ENCODE results near the gene ZBED5.
"Not testable (repeated sequence)": the region's sequence is repeated elsewhere in the genome, so short reads cannot be mapped to it uniquely, and the experiment has no call there.

ZBED5 gene

DNA sequence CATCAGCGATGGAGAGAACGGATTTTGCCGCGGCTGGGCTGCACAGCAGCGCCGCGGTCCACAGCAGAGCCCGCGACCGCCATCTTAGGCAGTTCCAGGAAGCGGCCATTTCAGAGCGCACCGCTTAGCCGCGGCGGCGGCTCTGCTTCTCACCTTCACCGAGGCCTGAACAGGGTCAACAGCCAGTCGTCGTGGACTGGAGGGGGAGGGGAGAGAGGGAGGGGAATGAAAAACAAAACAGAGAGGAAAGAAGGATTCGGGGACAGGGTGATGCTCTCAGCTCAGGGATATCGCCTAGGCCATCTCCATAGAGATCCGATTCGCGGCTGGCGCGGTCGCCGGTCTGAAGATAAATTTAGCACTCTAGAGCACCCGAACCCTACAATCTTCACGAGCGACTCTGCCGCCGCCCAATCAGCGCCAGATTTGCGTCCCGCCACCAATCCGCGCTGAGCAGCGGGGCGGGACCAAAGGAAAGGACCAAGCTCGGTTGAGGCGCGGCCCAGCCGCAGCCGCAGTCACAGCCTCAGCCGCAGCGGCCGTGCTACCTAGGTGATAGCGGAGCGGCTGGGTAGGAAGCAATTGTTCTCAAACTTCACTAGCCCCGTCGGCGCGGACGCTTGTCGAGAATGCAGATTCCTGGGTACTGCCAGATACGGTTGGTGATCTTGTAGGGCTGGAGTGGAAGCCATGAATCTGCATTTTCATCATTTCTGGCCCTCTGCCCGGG is at the start of gene ZBED5:
ZBED5 (minus strand) TSS at position 345 of the 730 bp plus-strand sequence. CDS start 3,108 bp downstream, outside the sequence.
- peak; percentile 97 for DNase-seq (ENCODE audit: low spot score)

GRCh38 chr11:10906521-10906920 is 48.7 kb upstream of the ZBED5 start:
- DNase-seq (ENCODE audit: low spot score), result no peak

DNA sequence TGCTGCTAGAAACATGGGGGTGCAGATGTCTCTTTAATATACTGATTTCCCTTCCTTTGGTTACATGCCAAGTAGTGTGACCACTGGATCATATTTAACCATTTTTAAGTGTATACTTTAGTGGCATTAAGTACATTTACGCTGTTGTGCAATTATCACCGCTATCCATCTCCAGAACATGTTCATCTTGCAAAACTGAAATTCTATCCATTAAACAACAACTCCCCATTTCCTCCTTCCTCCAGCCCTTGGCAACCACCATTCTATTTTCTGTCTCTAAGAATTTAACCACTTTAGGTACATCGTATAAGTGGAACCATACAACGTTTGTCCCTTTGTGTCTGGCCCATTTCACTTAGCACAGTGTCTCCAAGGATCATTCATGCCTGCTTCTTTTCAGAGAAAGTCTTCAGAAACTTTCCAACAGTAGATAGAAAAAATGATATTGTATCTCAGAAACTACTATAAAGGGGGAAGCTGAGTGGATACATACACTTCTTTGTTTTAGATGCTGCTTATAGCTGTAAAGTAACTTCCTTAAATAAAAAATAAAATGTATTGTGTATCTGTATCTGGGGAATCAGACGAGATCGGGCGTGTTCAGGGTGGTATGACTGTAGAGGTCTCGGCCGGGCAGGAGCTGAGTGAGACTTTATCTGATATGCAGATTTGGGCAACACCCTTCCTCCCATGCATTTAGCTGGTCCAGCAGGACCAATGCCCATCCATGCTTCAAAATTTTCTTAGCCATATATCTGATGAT is 44.6 kb upstream of the ZBED5 start:
- no peak for DNase-seq (ENCODE audit: low spot score)

DNA sequence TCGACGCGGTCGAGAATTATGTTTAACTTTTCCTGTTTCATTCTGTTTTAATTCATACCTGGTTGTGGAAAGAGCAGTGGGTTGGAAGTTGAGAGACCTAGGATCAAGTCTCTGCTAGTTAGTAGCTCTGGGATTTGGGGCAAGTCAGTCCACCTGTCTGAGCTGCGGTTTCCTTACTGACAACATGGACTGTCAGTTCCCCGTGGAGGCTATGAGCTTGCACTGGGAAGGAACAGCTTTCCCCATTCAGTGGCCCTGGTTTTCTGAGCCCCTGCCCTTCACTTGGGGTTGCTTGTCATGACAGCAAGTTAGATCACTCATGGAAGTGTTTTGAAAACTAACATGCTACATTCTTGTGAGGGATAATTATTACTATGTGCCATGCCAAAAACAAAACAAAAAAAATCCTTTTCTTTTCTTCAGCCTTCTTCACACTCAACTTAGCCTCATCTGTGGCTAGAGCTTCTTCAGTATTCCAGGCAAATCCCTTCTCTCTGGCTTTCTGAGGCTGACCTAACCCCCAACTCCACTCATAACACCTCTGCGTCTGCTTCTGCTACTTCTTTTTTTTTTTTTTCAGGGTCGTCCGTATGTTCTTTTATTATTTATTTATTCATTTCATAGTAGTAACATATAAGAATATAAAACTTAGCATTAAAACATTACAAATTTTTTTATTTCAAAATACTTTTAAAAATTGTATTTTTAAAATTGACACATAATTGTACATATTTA is 43.0 kb upstream of the ZBED5 start:
- peak; percentile 20 for DNase-seq (ENCODE audit: low spot score)

DNA sequence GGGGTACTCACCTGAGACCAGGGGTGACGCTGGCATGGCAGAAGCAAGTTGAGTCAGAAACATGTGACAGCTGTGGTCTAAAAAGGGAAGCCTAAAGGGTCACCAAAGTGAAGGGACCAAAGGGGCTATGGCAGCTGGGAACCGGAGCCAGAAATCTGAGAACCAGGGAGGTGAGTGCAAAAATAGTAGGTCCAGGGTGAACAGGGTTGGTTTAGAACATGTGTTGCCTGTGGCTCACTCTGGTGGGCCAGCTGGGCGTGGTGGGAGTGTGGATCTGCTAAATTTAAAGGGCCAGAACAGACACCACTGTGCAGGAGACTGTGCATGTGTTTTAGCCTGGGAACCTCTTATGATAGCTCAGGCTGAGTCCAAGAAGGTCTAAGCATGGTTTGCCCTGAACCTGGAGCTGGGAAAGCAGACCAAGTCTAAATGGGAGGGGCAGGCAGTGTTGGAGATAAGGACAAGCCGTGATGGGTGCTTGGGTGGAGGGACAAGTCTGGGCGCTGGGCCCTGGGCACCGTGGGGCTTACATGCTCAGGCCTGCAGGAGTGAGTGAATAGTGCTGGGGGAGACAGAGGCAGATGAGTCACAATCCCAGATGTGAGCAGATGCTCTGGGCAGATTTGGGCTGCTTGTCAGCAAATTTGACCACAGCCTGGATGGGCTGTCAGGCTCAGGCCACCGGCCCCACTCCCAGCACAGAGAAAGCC is 41.4 kb upstream of the ZBED5 start:
- DNase-seq (ENCODE audit: low spot score), result no peak

DNA sequence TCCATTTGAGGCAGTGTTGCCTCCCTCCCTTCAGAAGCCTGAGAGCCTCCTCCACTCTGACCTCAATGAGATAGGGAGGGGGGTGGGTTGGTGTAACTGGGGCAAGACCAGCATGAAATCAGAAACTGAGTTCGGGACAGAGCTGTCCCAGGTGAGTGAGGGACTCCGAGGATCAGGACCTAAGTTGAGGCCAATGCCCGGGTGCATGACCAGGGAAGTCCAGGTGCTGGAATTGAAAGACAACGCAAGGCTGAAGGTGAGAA is 40.8 kb upstream of the ZBED5 start:
- no peak for DNase-seq (ENCODE audit: low spot score)

DNA sequence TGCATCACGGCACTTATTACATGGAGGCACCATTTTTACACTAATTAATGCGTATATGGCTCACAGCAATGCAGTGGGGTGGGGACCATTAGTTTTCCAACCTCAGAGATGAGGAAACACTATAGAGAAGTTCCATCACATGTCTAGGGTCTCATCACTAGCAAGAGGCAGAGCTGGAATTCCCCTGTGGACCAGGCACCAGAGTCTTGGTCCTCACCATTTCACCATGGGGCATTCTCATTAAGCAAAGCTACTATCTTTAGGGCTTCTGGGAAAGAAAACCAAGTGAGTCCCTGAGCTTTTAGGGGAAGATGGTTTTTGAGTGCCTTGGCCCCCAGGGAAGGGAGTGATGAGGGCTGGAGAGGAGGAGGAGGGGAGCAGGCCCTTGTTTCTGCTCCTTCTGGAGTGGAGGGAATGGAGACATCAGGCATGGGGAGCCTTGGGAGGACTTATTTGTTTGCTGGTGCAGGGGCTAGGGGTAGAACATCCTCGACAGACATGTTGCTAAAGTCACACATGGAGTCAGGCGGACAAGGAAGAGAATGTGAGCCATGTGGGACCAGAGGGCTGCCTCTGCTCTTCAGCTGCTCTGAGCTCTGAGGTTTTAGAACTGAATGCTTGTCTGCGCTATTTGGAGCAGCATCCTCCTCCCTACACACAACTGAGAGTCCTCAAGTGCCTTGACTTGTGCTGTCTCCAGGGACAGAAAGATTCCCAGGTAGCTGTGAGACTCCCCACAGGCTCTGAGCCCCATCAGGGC is 40.3 kb upstream of the ZBED5 start:
- DNase-seq (ENCODE audit: low spot score), result no peak

DNA sequence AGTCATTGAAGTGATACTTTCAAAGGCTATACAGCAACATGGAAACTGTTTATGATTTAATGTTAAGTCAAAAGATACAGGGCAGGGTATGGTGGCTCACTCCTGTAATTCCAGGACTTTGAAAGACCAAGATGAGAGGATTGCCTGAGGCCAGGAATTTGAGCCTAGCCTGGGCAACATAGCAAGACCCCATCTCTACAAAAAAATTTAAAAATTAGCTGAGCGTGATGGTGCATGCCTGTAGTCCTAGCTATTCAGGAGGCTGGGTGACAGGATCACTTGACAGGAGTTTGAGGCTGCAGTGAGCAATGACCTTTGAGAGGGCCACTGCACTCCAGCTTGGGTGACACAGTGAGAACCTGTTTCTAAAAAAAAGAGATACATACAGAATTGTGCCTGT is 39.3 kb upstream of the ZBED5 start:
- no peak for DNase-seq (ENCODE audit: low spot score)

DNA sequence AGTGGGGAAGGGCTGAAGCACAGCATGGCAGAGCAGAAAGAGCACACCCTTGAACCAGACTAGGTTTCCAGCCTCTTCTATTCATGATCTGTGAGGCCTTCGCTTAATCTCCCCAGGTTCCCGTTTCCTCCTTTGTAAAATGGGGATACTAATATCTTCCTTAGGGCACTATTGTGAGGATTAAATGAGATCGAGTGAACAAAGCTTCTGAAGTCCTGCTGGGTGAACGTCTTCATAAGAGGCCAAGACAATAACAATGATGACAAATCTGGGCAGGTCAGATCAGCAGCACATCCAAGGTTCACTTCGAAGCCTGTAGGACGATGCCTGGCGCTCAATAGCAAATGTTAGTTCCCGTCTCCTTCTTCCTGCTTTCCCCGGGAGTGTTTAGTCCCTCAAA is 38.6 kb upstream of the ZBED5 start:
- DNase-seq (ENCODE audit: low spot score), result no peak

GRCh38 chr11:10895285-10895684 is 37.4 kb upstream of the ZBED5 start:
- DNase-seq (ENCODE audit: low spot score), result no peak

DNA sequence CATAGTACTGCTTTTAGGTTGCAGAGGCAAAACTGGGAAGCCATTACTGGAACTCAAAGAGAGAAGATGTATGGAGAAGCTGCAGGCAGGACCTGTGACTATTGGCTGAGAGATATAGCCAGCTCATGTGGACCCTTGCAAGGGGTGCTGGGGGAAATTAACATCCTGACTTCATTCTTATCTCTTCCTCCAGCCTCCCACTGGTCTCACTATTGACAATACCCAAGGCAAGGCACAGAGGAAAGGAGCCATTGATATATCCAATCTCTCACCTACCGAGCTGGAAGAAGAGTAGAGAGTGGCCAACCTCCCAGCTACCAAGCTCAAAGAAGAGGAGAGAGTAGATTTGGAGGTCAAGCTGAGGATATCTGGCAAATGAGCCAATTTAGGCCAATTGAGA is 36.8 kb upstream of the ZBED5 start:
- DNase-seq (ENCODE audit: low spot score), result no peak

DNA sequence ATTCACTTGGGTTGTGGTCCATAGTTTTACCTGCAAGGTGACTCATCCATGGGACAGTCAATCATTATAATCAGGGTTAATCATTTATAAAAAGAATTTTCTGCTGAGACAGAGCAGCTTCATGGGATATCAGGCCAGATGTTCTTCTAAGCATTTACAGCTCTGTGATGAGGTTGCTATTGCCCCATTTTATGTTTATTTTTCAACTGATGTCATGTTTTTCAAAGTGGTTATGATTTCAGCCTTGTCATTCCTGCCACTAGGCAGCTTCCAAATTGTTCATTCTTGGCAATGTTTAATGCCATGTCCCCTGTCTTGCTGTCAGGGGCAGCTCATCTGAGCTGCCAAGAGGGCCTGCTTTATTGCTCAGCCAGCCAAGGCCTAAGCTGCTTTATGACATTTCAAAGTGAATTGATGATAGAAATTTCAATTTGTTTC is 35.9 kb upstream of the ZBED5 start:
- peak; percentile 73 for DNase-seq (ENCODE audit: low spot score)

DNA sequence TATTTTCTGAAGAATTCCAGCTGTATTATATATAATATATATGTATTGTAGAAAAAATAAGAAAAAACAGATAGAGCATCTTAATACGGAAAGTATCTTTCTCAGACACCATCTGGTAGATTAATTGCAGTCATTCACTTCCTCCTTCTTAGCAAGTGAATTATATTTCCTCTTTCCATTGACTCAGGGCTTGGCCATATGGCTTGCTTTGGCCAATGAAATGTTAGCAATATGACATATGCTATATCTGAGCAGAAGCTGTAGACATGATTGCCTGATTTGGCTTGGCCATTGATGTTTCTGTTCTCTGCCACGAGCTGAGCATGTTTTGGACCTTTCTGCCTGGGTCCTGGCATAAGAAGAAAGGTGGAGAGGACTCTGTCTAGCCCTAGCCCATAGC is 34.4 kb upstream of the ZBED5 start:
- DNase-seq (ENCODE audit: low spot score), result no peak

DNA sequence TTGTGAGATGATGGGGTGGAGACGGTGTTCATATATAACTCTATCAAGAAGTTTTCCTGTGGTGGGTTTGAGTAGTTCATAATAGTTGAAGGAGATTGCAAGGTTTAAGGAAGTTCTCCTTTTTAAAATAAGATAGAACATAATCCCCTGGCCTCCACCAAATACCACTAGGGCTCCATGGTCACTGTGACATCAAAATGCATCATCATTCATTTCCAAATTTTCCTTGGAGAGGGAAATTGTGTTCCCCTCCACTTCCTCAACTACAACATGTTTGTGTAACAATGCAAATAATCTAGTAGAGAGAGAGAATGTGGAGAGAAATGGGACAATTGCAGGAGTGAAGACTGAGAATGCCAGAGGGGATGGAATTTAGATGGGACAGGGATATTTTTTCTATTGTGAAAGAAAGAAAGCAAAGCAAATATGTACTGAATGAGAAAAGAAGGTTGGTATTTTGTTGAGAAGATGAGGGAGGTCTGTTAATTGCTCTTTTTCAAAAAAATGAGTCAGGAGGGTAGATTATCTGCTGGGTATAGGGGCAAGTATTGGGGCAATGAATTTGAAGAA is 33.4 kb upstream of the ZBED5 start:
- DNase-seq (ENCODE audit: low spot score), result no peak

GRCh38 chr11:10890083-10890482 is 32.2 kb upstream of the ZBED5 start:
- not testable (repeated sequence) for DNase-seq (ENCODE audit: low spot score)

GRCh38 chr11:10887307-10887706 is 29.5 kb upstream of the ZBED5 start:
- DNase-seq (ENCODE audit: low spot score), result no peak

GRCh38 chr11:10886652-10887250 is 28.9 kb upstream of the ZBED5 start:
- DNase-seq (ENCODE audit: low spot score), result no peak

DNA sequence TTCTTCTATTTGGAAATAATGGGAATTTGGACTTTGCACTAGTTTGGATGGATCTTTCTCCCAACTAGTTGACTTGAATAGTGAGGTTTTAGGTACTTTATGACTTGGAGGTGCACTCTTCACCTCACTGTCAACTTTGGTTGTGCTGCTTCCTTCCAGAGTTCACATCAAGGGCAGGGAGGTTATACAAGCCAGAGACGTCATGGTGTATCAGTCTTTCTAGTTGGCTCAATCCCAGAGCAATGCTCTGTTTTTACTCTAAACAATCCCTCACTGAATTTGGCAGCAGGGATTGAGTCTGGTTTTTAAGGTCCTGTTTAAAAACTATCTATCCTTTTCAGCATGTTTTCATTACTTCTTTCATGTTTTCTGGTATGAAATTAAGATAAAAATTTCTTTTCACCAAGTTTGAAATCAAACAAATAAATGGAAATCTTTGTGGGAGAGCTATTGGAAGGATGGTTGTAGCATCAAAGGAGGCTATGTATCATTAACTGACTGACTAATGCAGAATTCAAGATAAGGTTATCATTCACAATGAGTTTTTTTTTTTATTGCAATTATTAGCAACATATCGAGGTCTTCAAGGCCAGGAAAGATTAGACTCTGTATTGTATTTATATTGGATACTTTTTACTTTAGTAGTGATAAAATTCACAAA is 28.0 kb upstream of the ZBED5 start:
- DNase-seq (ENCODE audit: low spot score), result no peak

- DNase-seq (ENCODE audit: low spot score), result not testable (repeated sequence)
Measured at GRCh38 chr11:10884292-10884691, 26.4 kb upstream of the ZBED5 start.

GRCh38 chr11:10881892-10882291 is 24.0 kb upstream of the ZBED5 start:
- peak; percentile 27 for DNase-seq (ENCODE audit: low spot score)
